HCT116 (cell line): ENCODE results near the gene CDH4. TPM values are rescaled to one million over a fixed set of nuclear protein-coding genes. Genes with fewer than 3 reads are reported as not detected.

Source experiments
- ATAC-seq: fragments of 200-7000 bp; cut with Tn5 transposase; 2 replicates; pipeline ENCODE4 v1.9.1; 2020; ENCODE audit warnings: mild to moderate bottlenecking, moderate library complexity
- BruUV-seq: library from RNA; stranded (reverse); fragments of 400-500 nt; replicated peaks from 2 replicates; lab custom pipeline; 2021; lab: Mats Ljungman, UMichigan
- CTCF ChIA-PET: fragments of 300-600 bp; sonication (Branson Sonifier 250); formaldehyde crosslinking; loops from one replicate; lab custom pipeline; 2021; ENCODE audit warnings: antibody characterized with exemption; lab: Charles Lee
- POLR2A ChIA-PET: fragments of 300-600, 350-600 bp; sonication (Branson Sonifier 250); formaldehyde crosslinking; loops from one replicate; lab custom pipeline; 2021; ENCODE audit warnings: antibody characterized with exemption; lab: Charles Lee
- RAD21 ChIA-PET, 2 experiments: fragments of 300-600 bp; sonication (Branson Sonifier 250); formaldehyde crosslinking; loops; one replicate each; lab custom pipeline; 2023; ENCODE audit warnings: low total read pairs in 2 of 2; ENCODE audit not compliant: uncharacterized antibody in 2 of 2, unreplicated experiment in 2 of 2, low non-redundant PET in 1 of 2; lab: Charles Lee
- DNase-seq: peaks from one replicate; pipeline ENCODE4 v3.0.0-alpha.2; 2010; ENCODE audit warnings: low read depth, low spot score
- H2AFZ ChIP-seq: fragments of 200-600 bp; shearing (Covaris generic), sonication (generic); 2 replicates; pipeline ENCODE4 v1.6.1; 2017; ENCODE audit warnings: low read depth, mixed run types, mixed read lengths, antibody characterized with exemption, low read length; ENCODE audit not compliant: poor library complexity, severe bottlenecking
- H3K27ac ChIP-seq: 2 replicates; pipeline ENCODE4 v1.5.1; 2012; ENCODE audit warnings: low read depth, low read length
- H3K27me3 ChIP-seq: fragments of 200-600 bp; sonication (generic); 2 replicates; pipeline ENCODE4 v1.6.1; 2016; ENCODE audit warnings: mixed run types, low read length, mixed read lengths; ENCODE audit not compliant: insufficient read depth
- H3K36me3 ChIP-seq, 2 experiments: fragments of 200-500 bp in 1 of 2; fragments of 200-600 bp in 1 of 2; sonication (Bioruptor generic) in 1 of 2; sonication (generic) in 1 of 2; 2 replicates each; pipeline versions ENCODE4 v1.5.1 to v1.6.1; 2014 to 2016; ENCODE audit warnings: low read length in 2 of 2, inconsistent platforms in 1 of 2, mixed read lengths in 1 of 2, mixed run types in 1 of 2; ENCODE audit not compliant: insufficient read depth in 2 of 2, control insufficient read depth in 1 of 2
- H3K4me1 ChIP-seq, 2 experiments: fragments of 200-600 bp in 1 of 2; sonication (generic) in 1 of 2; 2 replicates each; pipeline versions ENCODE4 v1.5.1 to v1.6.1; 2012 to 2017; ENCODE audit warnings: low read length in 2 of 2, inconsistent platforms in 1 of 2, mild to moderate bottlenecking in 1 of 2, mixed read lengths in 1 of 2, mixed run types in 1 of 2, moderate library complexity in 1 of 2; ENCODE audit not compliant: insufficient read depth in 2 of 2, control insufficient read depth in 1 of 2
- H3K4me2 ChIP-seq: fragments of 200-600 bp; sonication (generic); 2 replicates; pipeline ENCODE4 v1.6.1; 2017; ENCODE audit warnings: mixed run types, low read length, mixed read lengths
- H3K4me3 ChIP-seq, 2 experiments: fragments of 200-600 bp in 1 of 2; sonication (generic) in 1 of 2; replicated peaks in 1 of 2; 2 replicates each; pipeline ENCODE4 v1.5.1; 2011 to 2016; ENCODE audit warnings: low read length in 2 of 2, control low read depth in 1 of 2, low read depth in 1 of 2, mild to moderate bottlenecking in 1 of 2, mixed read lengths in 1 of 2, mixed run types in 1 of 2
- H3K79me2 ChIP-seq: fragments of 200-600 bp; sonication (generic); 2 replicates; pipeline ENCODE4 v1.6.1; 2017; ENCODE audit warnings: mild to moderate bottlenecking, mixed run types, low read length, moderate library complexity, mixed read lengths; ENCODE audit not compliant: insufficient read depth
- H3K9ac ChIP-seq: fragments of 200-600 bp; sonication (generic); 2 replicates; pipeline ENCODE4 v1.6.1; 2016; ENCODE audit warnings: low read length, mixed read lengths
- H3K9me2 ChIP-seq: fragments of 200-600 bp; sonication (generic), shearing (Covaris generic); 2 replicates; pipeline ENCODE4 v1.6.1; 2017; ENCODE audit warnings: mixed run types, mild to moderate bottlenecking, moderate library complexity; ENCODE audit not compliant: insufficient read depth
- H3K9me3 ChIP-seq, 2 experiments: fragments of 200-500 bp in 1 of 2; fragments of 200-600 bp in 1 of 2; sonication (Bioruptor generic) in 1 of 2; sonication (generic) in 1 of 2; 2 replicates each; pipeline ENCODE4 v1.6.1; 2014 to 2017; ENCODE audit warnings: low read length in 2 of 2, mixed read lengths in 2 of 2, inconsistent platforms in 1 of 2, low read depth in 1 of 2, mild to moderate bottlenecking in 1 of 2, mixed run types in 1 of 2, moderate library complexity in 1 of 2; ENCODE audit not compliant: control insufficient read depth in 1 of 2, insufficient read depth in 1 of 2
- H4K20me1 ChIP-seq: fragments of 200-600 bp; sonication (generic), shearing (Covaris generic); 2 replicates; pipeline ENCODE4 v1.6.1; 2017; ENCODE audit warnings: mixed run types, mild to moderate bottlenecking, moderate library complexity; ENCODE audit not compliant: insufficient read depth
- CBX3 ChIP-seq: IDR thresholded peaks from 2 replicates; pipeline ENCODE4 v1.6.1; 2012; ENCODE audit warnings: low read depth
- CEBPB ChIP-seq: IDR thresholded peaks from 2 replicates; pipeline ENCODE4 v1.6.1; 2012; ENCODE audit warnings: low read depth
- EGR1 ChIP-seq: IDR thresholded peaks from 2 replicates; pipeline ENCODE4 v1.6.1; 2012; ENCODE audit warnings: low read depth
- EZH2 ChIP-seq: fragments of 200-600 bp; sonication (generic); IDR thresholded peaks from 2 replicates; pipeline ENCODE4 v1.6.1; 2017; ENCODE audit warnings: antibody characterized with exemption, mixed run types
- EZH2phosphoT487 ChIP-seq: fragments of 200-600 bp; IDR thresholded peaks from 2 replicates; pipeline ENCODE4 v1.6.1; 2018; ENCODE audit warnings: antibody characterized with exemption, borderline replicate concordance
- FOSL1 ChIP-seq: IDR thresholded peaks from 2 replicates; pipeline ENCODE4 v1.6.1; 2012; ENCODE audit warnings: low read depth
- POLR2A ChIP-seq: IDR thresholded peaks from 2 replicates; pipeline ENCODE4 v1.7.0; 2011; ENCODE audit warnings: borderline replicate concordance; ENCODE audit not compliant: insufficient read depth, insufficient read length; ENCODE audit errors: extremely low read depth
- POLR2AphosphoS5 ChIP-seq: IDR thresholded peaks from 2 replicates; pipeline ENCODE4 v1.6.1; 2011; ENCODE audit warnings: mild to moderate bottlenecking, low read depth, low read length, moderate library complexity
- RAD21 ChIP-seq: IDR thresholded peaks from 2 replicates; pipeline ENCODE4 v1.6.1; 2012; ENCODE audit warnings: low read depth, mild to moderate bottlenecking
- SP1 ChIP-seq: IDR thresholded peaks from 2 replicates; pipeline ENCODE4 v1.6.1; 2012; ENCODE audit warnings: low read depth
- YY1 ChIP-seq: IDR thresholded peaks from 2 replicates; pipeline ENCODE4 v1.6.1; 2011; ENCODE audit warnings: low read length, low read depth, moderate library complexity, mild to moderate bottlenecking; ENCODE audit not compliant: insufficient replicate concordance; ENCODE audit errors: extremely low read depth
- ZNF274 ChIP-seq: fragments of 200-500 bp; sonication (Bioruptor generic); IDR thresholded peaks from 2 replicates; pipeline ENCODE4 v1.6.1; 2014; ENCODE audit warnings: mild to moderate bottlenecking, low read depth, low read length, inconsistent platforms
- intact Hi-C: fragments of 100-400 bp; cut with micrococcal nuclease; formaldehyde crosslinking; loops from 2 replicates; pipeline ENCODE4 v1.10.0; 2022
- total RNA-seq: library from RNA; stranded (reverse); gene quantifications from one replicate; pipeline ENCODE4 v1.2.1, GENCODE V29; 2021; ENCODE audit not compliant: unreplicated experiment
- TF ChIP-seq, protein P1 (sequence below): IDR thresholded peaks from 2 replicates; pipeline ENCODE4 v1.6.1; 2012
- TF ChIP-seq, protein P2 (sequence below): IDR thresholded peaks from 2 replicates; pipeline ENCODE4 v1.6.1; 2012
- TF ChIP-seq, protein P3 (sequence below), 3 experiments: fragments of 200-600 bp in 1 of 3; sonication (generic) in 1 of 3; IDR thresholded peaks in 2 of 3; conservative IDR thresholded peaks in 1 of 3; 2 replicates each; pipeline ENCODE4 v1.5.1; 2012 to 2017; ENCODE audit warnings: low read depth in 2 of 3, low read length in 2 of 3, antibody characterized with exemption in 1 of 3, borderline replicate concordance in 1 of 3, control low read depth in 1 of 3, mild to moderate bottlenecking in 1 of 3, mixed read lengths in 1 of 3, mixed run types in 1 of 3, moderate library complexity in 1 of 3; ENCODE audit not compliant: insufficient read depth in 1 of 3
- TF ChIP-seq, protein P4 (sequence below): IDR thresholded peaks from 2 replicates; pipeline ENCODE4 v1.6.1; 2012; ENCODE audit warnings: low read depth

Gene CDH4
- total RNA-seq, 1 experiment from 2014 or later: not detected

DNA sequence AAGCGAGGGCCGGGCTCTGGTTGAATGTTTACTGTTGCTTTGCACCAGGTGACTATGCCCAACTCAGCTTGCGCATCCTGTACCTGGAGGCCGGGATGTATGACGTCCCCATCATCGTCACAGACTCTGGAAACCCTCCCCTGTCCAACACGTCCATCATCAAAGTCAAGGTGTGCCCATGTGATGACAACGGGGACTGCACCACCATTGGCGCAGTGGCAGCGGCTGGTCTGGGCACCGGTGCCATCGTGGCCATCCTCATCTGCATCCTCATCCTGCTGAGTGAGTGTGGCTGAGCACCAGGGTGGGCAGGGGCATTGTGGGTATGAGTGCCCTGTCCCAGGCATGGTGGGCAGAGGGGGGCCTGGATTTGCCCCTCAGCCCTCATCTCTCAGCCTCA is 677.5 kb downstream of the CDH4 start (continued):
- TF ChIP-seq, protein P1, sequence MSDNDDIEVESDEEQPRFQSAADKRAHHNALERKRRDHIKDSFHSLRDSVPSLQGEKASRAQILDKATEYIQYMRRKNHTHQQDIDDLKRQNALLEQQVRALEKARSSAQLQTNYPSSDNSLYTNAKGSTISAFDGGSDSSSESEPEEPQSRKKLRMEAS: no peak
- TF ChIP-seq RAD21: no peak
- TF ChIP-seq, all 23 proteins: peak for 0

DNA sequence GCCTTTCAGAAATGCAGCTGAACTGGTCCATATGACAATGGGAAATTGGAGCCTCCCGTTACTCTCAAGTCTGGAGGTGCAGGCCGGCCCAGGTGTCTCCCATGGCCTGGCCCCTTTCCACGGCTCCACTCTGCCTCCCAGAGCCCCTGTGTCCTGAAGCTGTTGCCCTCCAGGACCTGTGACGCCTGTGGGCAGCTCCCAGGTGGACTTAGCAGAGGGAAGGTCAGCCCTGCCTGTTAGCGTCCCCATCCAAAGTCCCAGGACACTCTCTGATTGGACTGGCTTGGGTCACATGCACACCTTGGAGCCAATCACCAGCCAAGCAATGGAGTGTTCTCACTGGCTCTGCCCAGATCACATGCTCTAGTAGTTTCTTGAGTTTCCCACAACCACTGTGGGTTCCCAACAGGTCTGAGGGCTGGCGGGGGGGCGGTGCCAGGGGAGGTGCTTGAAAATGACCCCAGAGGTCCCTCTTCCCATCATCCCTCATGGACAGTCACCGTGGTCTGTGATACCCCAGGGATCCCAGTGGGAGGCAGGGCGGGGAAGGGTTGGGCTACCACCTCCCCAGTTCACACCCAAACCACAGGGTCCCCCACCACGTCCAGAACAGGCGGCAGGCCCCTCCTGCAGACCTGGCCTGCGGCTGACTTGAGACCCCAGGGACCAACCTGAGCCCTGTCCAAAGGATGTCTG is 678.1 kb downstream of the CDH4 start:
- DNase-seq (no peak), ATAC-seq (no peak)
- intact Hi-C loops: no loop called here
- no peaks in the 10 kb centered on the region for H3K79me2 ChIP-seq
- H3K9ac ChIP-seq: no peak overlapping the region
- peaks cover 13% of the 10 kb centered on the region in 2 experiments for H3K4me1 ChIP-seq
- POLR2A ChIA-PET: no interaction called here
- H3K9me3 ChIP-seq: no peaks in the 10 kb centered on the region
- no peaks in the 10 kb centered on the region for H3K27me3 ChIP-seq
- no peaks in the 10 kb centered on the region for H4K20me1 ChIP-seq
- no peak overlapping the region for H2AFZ ChIP-seq
- no peak overlapping the region for H3K4me2 ChIP-seq
- RAD21 ChIA-PET: no interaction called here
- H3K9me2 ChIP-seq: no peaks in the 10 kb centered on the region
- no peak overlapping the region for H3K4me3 ChIP-seq
- no peaks in the 10 kb centered on the region for H3K36me3 ChIP-seq
- BruUV-seq: no TSS peak
- CTCF ChIA-PET: no interaction called here
- no peak overlapping the region for H3K27ac ChIP-seq
- TF ChIP-seq, protein P2, sequence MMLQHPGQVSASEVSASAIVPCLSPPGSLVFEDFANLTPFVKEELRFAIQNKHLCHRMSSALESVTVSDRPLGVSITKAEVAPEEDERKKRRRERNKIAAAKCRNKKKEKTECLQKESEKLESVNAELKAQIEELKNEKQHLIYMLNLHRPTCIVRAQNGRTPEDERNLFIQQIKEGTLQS: no peak
- TF ChIP-seq YY1 (no peak), EZH2 (no peak), SP1 (no peak), CEBPB (no peak), POLR2AphosphoS5 (no peak), CBX3 (no peak), EGR1 (no peak), FOSL1 (no peak), ZNF274 (no peak), EZH2phosphoT487 (no peak), POLR2A (no peak)
- TF ChIP-seq, protein P1: no peak
- TF ChIP-seq, protein P3, sequence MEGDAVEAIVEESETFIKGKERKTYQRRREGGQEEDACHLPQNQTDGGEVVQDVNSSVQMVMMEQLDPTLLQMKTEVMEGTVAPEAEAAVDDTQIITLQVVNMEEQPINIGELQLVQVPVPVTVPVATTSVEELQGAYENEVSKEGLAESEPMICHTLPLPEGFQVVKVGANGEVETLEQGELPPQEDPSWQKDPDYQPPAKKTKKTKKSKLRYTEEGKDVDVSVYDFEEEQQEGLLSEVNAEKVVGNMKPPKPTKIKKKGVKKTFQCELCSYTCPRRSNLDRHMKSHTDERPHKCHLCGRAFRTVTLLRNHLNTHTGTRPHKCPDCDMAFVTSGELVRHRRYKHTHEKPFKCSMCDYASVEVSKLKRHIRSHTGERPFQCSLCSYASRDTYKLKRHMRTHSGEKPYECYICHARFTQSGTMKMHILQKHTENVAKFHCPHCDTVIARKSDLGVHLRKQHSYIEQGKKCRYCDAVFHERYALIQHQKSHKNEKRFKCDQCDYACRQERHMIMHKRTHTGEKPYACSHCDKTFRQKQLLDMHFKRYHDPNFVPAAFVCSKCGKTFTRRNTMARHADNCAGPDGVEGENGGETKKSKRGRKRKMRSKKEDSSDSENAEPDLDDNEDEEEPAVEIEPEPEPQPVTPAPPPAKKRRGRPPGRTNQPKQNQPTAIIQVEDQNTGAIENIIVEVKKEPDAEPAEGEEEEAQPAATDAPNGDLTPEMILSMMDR (IDR thresholded peaks at IDR 0.05 in 2 of 3, conservative IDR thresholded peaks at IDR 0.05 in 1 of 3; ENCODE audit: borderline replicate concordance in 1 of 3, insufficient read depth in 1 of 3, low read depth in 2 of 3, low read length in 2 of 3): no peak
- TF ChIP-seq, protein P4, sequence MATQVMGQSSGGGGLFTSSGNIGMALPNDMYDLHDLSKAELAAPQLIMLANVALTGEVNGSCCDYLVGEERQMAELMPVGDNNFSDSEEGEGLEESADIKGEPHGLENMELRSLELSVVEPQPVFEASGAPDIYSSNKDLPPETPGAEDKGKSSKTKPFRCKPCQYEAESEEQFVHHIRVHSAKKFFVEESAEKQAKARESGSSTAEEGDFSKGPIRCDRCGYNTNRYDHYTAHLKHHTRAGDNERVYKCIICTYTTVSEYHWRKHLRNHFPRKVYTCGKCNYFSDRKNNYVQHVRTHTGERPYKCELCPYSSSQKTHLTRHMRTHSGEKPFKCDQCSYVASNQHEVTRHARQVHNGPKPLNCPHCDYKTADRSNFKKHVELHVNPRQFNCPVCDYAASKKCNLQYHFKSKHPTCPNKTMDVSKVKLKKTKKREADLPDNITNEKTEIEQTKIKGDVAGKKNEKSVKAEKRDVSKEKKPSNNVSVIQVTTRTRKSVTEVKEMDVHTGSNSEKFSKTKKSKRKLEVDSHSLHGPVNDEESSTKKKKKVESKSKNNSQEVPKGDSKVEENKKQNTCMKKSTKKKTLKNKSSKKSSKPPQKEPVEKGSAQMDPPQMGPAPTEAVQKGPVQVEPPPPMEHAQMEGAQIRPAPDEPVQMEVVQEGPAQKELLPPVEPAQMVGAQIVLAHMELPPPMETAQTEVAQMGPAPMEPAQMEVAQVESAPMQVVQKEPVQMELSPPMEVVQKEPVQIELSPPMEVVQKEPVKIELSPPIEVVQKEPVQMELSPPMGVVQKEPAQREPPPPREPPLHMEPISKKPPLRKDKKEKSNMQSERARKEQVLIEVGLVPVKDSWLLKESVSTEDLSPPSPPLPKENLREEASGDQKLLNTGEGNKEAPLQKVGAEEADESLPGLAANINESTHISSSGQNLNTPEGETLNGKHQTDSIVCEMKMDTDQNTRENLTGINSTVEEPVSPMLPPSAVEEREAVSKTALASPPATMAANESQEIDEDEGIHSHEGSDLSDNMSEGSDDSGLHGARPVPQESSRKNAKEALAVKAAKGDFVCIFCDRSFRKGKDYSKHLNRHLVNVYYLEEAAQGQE: no peak
